Measurements from ENCODE around the gene ELK3.

- TF ChIP-seq POLR2A (IDR thresholded peaks at IDR 0.05) (no peak), CTCF (IDR thresholded peaks at IDR 0.05) (no peak), POLR2AphosphoS5 (IDR thresholded peaks at IDR 0.05) (no peak)
These were observed 17.8 kb downstream of the ELK3 start for GRCh38 chr12:96211988-96212387.
